ENCODE results near the gene RRAGC. TPM values are rescaled to one million over a fixed set of nuclear protein-coding genes. Genes with fewer than 3 reads are reported as not detected.
A peak's percentile ranks its signal among the peaks of the same experiment; 100 is the strongest.

The RRAGC gene
- total and polyA plus RNA-seq, 2 of the 13 experiments (the other 11 are each of a cell fraction or from before 2014, with no cell fraction given), result 7.6 to 8.0 TPM

- TF ChIP-seq THAP8 (CRISPR knock-in tag; IDR thresholded peaks at IDR 0.05; ENCODE audit: borderline replicate concordance) (no peak), RFX5 (IDR thresholded peaks at IDR 0.05; ENCODE audit: low read depth, low read length) (no peak), SAP130 (CRISPR knock-in tag; IDR thresholded peaks at IDR 0.05; ENCODE audit: low read depth) (peak; percentile 96), CREB3 (CRISPR knock-in tag; IDR thresholded peaks at IDR 0.05) (no peak), RBAK (CRISPR knock-in tag; IDR thresholded peaks at IDR 0.05) (no peak), ZNF256 (CRISPR knock-in tag; conservative IDR thresholded peaks at IDR 0.05) (0 out of 2 replicates have a peak, but pooled peaks have one; percentile 58), HOXA3 (CRISPR knock-in tag; IDR thresholded peaks at IDR 0.05) (peak; percentile 67), ZNF747 (CRISPR knock-in tag; IDR thresholded peaks at IDR 0.05; ENCODE audit: borderline replicate concordance) (no peak; the same call in 1 of the 2 replicates), ONECUT2 (CRISPR knock-in tag; IDR thresholded peaks at IDR 0.05) (no peak), ZNF337 (CRISPR knock-in tag; IDR thresholded peaks at IDR 0.05; ENCODE audit: borderline replicate concordance, low read depth) (no peak), ZBTB43 (CRISPR knock-in tag; conservative IDR thresholded peaks at IDR 0.05) (0 out of 2 replicates have a peak, but pooled peaks have one; percentile 43), SNAI1 (CRISPR knock-in tag; IDR thresholded peaks at IDR 0.05; ENCODE audit: borderline replicate concordance) (0 out of 2 replicates have a peak, but pooled peaks have one; percentile 27), ZNF224 (CRISPR knock-in tag; IDR thresholded peaks at IDR 0.05) (no peak), FOXK2 (IDR thresholded peaks at IDR 0.05) (no peak), CENPT (CRISPR knock-in tag; IDR thresholded peaks at IDR 0.05; ENCODE audit: low read depth) (no peak), BRD4 (CRISPR knock-in tag; IDR thresholded peaks at IDR 0.05) (peak; percentile 20; the same call in 1 of the 2 replicates), ZNF367 (CRISPR knock-in tag; IDR thresholded peaks at IDR 0.05; ENCODE audit: borderline replicate concordance) (no peak), ZNF430 (CRISPR knock-in tag; IDR thresholded peaks at IDR 0.05) (peak; percentile 11; the same call in 1 of the 2 replicates), HOXA7 (CRISPR knock-in tag; IDR thresholded peaks at IDR 0.05) (no peak), MTA1 (CRISPR knock-in tag; IDR thresholded peaks at IDR 0.05; ENCODE audit: borderline replicate concordance) (no peak), TERF1 (CRISPR knock-in tag; IDR thresholded peaks at IDR 0.05) (no peak), GABPA (IDR thresholded peaks at IDR 0.05; ENCODE audit: low read depth, low read length) (peak; percentile 42; the same call in 1 of the 2 replicates), GABPA (CRISPR knock-in tag; IDR thresholded peaks at IDR 0.05; ENCODE audit: low read depth) (no peak), CSRNP1 (CRISPR knock-in tag; IDR thresholded peaks at IDR 0.05) (peak; percentile 60; the same call in 1 of the 2 replicates), HMG20A (CRISPR knock-in tag; IDR thresholded peaks at IDR 0.05; ENCODE audit: borderline replicate concordance) (no peak)
These were observed at the start of gene RRAGC (continued) for GRCh38 chr1:38859561-38860453.
